WI38 (cell line): Measurements from ENCODE around the gene SNX15.

Experiments used
- H3K4me3 ChIP-seq: 2 replicates; pipeline ENCODE4 v1.5.1; 2011; ENCODE audit warnings: low read depth, mild to moderate bottlenecking, control low read depth, low read length
- CTCF ChIP-seq: IDR thresholded peaks from 2 replicates; pipeline ENCODE4 v1.5.1; 2012; ENCODE audit warnings: low read depth, mild to moderate bottlenecking, control low read depth, low read length

The SNX15 gene

GRCh38 chr11:65066315-65066714 is 39.1 kb downstream of the SNX15 start:
- TF ChIP-seq CTCF = no peak
- no peak overlapping the region for H3K4me3 ChIP-seq

DNA sequence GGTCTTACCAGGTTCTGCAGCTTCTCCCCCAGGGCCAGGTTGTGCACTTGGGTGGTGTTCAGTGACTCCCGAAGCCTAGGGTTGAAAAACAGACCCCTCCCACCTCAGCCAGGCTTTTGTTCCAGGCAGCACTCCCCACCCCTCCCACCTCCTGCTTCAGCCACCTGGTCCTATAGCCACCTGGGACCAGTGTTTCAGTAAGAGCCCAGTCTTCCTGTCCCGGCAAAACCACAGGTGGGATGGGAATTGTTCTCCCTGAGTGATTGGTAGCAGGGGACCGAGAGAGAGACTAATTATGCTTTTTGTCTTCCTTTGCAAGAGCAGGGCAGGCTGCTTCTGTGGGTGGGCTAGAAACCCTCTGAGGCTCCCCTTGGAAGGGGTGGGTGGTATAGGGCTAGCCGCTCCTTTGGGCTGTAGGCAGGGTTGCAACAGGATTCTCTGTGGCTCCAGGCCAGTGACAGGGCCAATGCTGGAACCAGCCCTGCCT is 39.6 kb downstream of the SNX15 start:
- no peak overlapping the region for H3K4me3 ChIP-seq
- no peak for TF ChIP-seq CTCF

DNA sequence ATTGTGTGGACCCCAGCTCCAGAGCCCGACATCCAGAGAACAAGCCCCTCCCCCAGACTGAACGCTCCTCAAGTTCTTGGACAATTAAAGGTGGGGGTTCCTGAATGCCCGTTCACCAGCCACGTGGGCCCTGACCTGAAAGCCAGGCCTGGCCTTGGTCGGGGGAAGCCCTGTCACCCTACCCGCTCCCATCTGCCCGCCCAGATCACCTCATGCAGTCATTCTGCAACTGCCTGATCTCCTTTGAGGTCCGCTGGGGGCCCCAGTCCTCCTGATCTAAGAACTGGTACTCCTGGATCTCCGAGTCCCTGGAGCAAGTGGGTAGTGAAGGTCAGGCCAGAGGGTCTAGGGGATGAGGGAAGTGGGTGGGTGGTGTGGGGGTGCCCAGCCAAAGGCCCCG is 40.2 kb downstream of the SNX15 start:
- no peak overlapping the region for H3K4me3 ChIP-seq

DNA sequence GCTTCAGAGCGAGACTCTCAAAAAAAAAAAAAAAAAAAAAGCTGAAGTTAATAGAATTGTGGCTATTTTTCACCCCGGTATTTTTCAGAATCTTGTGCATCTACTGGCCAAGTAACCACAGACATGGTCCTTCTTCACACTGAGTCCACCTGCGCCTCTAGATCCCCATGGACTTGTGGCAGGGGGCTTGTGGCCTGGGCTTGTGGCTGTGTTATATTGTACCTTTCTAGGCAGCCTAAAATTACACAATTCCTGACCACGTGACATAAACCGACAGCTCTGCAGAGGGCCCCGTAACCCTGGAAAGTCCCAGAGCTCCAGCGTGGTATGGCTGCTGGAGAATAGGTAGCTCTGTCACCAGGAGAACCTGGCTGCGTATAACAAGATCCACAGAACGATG is 42.0 kb downstream of the SNX15 start:
- H3K4me3 ChIP-seq = no peak overlapping the region
- TF ChIP-seq CTCF = no peak

More for the DNA sequence above, 40.2 kb downstream of the SNX15 start:
- no peak for TF ChIP-seq CTCF

DNA sequence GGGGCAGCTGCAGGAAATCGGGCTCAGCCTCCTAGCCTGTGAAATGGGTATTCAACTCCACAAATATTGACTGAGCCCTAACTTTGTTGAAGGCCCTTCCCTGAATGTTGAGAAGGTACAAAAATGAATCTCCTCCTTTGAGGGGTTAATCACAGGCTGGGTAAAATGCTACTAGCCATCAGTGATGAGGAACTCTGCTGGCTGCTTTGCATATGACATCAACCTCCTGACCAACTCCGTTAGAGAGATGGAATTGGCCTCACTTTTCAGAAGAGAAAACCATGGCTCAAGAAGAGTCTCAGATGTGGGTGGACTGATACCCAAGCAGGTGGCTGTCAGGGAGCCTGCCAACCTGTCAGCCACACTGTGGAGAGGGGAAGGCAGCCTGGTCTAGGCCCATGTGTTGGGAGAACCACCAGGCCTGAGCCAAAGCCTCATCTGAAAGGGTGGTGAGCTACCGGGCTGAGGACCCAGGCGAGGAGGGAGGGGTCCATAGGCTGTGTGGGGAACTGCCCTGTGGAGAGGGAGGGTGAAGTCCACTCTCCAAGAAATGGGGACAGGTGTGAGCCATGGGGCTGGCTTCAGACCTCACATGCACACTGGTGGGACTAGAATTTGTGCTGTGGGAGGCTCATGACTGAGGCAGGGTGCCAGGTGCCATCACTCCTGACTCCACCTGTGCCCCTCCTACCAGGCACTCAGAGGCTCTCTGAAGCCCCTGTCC is 44.8 kb downstream of the SNX15 start:
- H3K4me3 ChIP-seq = no peak overlapping the region
- TF ChIP-seq CTCF = no peak

DNA sequence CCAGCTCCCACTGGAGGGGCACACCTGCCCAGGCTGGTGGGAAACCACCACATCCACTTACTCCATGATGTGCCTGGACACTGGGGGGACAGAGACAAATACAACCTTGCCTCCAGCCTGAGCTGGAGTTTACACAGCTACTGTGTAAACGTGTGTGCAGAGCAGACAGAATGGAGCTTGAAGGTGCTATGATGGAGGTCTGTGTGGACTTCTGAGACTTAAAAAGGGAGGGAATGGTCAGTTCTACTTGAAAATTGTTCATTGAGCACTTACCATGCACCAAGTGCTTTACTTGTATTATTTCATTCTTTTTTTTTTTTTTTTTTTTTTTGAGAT is 45.4 kb downstream of the SNX15 start:
- no peak overlapping the region for H3K4me3 ChIP-seq

More for the DNA sequence above, 45.4 kb downstream of the SNX15 start:
- no peak for TF ChIP-seq CTCF
